Nephron progenitor cell (in vitro differentiated cells): ENCODE results near the gene ERCC1.
"Not testable (repeated sequence)": the region's sequence is repeated elsewhere in the genome, so short reads cannot be mapped to it uniquely, and the experiment has no call there.

Experiments
- DNase-seq: peaks from one replicate; pipeline ENCODE4 v3.0.0; 2021
- H3K27ac Mint-ChIP-seq: 2 replicates; pipeline ENCODE4 v1.8.0; 2021; ENCODE audit warnings: mild to moderate bottlenecking, moderate library complexity, mixed read lengths
- H3K27me3 Mint-ChIP-seq: 2 replicates; pipeline ENCODE4 v1.8.0; 2021; ENCODE audit warnings: mild to moderate bottlenecking, low read depth, mixed read lengths; ENCODE audit not compliant: poor library complexity
- H3K36me3 Mint-ChIP-seq: 2 replicates; pipeline ENCODE4 v1.8.0; 2021; ENCODE audit warnings: low read depth, mixed read lengths
- H3K4me1 Mint-ChIP-seq: 2 replicates; pipeline ENCODE4 v1.8.0; 2021; ENCODE audit warnings: mixed read lengths
- H3K4me3 Mint-ChIP-seq: 2 replicates; pipeline ENCODE4 v1.8.0; 2021; ENCODE audit warnings: mild to moderate bottlenecking, moderate library complexity, mixed read lengths
- H3K9me3 Mint-ChIP-seq: 2 replicates; pipeline ENCODE4 v1.8.0; 2021; ENCODE audit warnings: mild to moderate bottlenecking, moderate library complexity, mixed read lengths
- TF ChIP-seq, protein P1 (sequence below): fragments of 200-600 bp; sonication (generic); IDR thresholded peaks from 2 replicates; pipeline ENCODE4 v1.5.0; 2021; ENCODE audit warnings: antibody characterized with exemption

ERCC1 gene

DNA sequence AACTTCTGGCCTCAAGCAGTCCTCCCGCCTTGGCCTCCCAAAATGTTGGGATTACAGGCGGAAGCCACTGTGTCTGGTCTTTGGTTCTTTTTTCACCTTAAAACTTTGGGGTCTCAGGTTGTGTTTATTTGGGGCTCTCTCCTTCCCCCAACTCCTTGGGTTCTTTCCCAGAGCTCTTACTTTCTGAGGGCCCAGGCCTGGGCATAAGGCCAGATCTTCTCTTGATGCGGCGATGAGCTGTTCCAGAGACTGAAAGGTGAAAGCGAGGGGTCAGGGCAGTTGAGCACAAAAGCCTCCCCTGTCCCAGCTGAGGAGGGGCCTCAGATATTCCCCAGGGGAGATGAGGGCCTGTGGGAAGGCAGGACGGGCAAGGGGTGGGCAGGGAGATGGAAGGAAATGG, 10.2 kb downstream of the ERCC1 start:
- no peak overlapping the region for H3K4me3 Mint-ChIP-seq
- no peaks in the 10 kb centered on the region for H3K27me3 Mint-ChIP-seq
- TF ChIP-seq, protein P1, sequence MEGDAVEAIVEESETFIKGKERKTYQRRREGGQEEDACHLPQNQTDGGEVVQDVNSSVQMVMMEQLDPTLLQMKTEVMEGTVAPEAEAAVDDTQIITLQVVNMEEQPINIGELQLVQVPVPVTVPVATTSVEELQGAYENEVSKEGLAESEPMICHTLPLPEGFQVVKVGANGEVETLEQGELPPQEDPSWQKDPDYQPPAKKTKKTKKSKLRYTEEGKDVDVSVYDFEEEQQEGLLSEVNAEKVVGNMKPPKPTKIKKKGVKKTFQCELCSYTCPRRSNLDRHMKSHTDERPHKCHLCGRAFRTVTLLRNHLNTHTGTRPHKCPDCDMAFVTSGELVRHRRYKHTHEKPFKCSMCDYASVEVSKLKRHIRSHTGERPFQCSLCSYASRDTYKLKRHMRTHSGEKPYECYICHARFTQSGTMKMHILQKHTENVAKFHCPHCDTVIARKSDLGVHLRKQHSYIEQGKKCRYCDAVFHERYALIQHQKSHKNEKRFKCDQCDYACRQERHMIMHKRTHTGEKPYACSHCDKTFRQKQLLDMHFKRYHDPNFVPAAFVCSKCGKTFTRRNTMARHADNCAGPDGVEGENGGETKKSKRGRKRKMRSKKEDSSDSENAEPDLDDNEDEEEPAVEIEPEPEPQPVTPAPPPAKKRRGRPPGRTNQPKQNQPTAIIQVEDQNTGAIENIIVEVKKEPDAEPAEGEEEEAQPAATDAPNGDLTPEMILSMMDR = no peak
- DNase-seq = no peak
- H3K36me3 Mint-ChIP-seq = peaks cover 69% of the 10 kb centered on the region
- peaks cover 17% of the 10 kb centered on the region for H3K4me1 Mint-ChIP-seq
- H3K9me3 Mint-ChIP-seq = no peaks in the 10 kb centered on the region
- no peak overlapping the region for H3K27ac Mint-ChIP-seq

GRCh38 chr19:45410330-45410729, 13.4 kb downstream of the ERCC1 start:
- Mint-ChIP-seq H3K36me3 (peaks cover 54% of the 10 kb centered on the region), H3K4me1 (peaks cover 43% of the 10 kb centered on the region), H3K27ac (peak overlapping the region; percentile 16)
- not testable (repeated sequence) for H3K27me3 Mint-ChIP-seq, DNase-seq, H3K9me3 Mint-ChIP-seq, H3K4me3 Mint-ChIP-seq

DNA sequence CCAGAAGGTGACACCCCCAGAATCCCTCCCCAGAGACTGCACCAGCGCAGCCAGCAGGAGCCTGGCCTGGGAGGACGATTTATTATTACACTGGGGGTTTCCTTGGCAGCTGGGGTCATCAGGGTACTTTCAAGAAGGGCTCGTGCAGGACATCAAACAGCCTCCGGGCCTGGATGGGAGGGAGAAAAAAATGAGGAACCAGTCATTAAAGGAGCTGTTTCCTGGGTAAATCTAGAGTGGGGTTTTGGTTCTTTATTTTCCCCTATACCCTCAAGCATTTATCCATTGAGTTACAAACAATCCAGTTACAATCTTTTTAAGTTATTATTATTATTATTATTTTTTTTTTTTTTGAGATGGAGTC, 14.2 kb downstream of the ERCC1 start:
- DNase-seq = no peak
- Mint-ChIP-seq H3K27ac (no peak overlapping the region), H3K36me3 (peaks cover 51% of the 10 kb centered on the region), H3K4me3 (no peak overlapping the region), H3K27me3 (peaks cover 9% of the 10 kb centered on the region), H3K4me1 (peaks cover 51% of the 10 kb centered on the region), H3K9me3 (no peaks in the 10 kb centered on the region)
- TF ChIP-seq, protein P1 = no peak

DNA sequence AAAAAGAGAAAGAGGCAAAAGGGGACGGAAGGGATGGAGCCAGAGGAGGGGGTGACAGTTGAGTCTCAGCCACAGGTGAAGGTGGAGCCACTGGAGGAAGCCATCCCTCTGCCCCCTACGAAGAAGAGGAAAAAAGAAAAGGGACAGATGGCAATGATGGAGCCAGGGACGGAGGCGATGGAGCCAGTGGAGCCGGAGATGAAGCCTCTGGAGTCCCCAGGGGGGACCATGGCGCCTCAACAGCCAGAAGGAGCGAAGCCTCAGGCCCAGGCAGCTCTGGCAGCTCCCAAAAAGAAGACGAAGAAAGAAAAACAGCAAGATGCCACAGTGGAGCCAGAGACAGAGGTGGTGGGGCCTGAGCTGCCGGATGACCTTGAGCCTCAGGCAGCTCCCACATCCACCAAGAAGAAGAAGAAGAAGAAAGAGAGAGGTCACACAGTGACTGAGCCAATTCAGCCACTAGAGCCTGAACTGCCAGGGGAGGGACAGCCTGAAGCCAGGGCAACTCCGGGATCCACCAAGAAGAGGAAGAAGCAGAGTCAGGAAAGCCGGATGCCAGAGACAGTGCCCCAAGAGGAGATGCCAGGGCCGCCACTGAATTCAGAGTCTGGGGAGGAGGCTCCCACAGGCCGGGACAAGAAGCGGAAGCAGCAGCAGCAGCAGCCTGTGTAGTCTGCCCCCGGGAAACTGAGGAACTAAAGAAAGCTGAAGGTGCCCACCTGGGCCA, 14.7 kb downstream of the ERCC1 start:
- no peaks in the 10 kb centered on the region for H3K9me3 Mint-ChIP-seq
- H3K27ac Mint-ChIP-seq = peak overlapping the region; percentile 81
- peaks cover 56% of the 10 kb centered on the region for H3K4me1 Mint-ChIP-seq
- H3K27me3 Mint-ChIP-seq = peaks cover 14% of the 10 kb centered on the region
- TF ChIP-seq, protein P1 = no peak
- peaks cover 46% of the 10 kb centered on the region for H3K36me3 Mint-ChIP-seq
- no peak for DNase-seq
- no peak overlapping the region for H3K4me3 Mint-ChIP-seq

DNA sequence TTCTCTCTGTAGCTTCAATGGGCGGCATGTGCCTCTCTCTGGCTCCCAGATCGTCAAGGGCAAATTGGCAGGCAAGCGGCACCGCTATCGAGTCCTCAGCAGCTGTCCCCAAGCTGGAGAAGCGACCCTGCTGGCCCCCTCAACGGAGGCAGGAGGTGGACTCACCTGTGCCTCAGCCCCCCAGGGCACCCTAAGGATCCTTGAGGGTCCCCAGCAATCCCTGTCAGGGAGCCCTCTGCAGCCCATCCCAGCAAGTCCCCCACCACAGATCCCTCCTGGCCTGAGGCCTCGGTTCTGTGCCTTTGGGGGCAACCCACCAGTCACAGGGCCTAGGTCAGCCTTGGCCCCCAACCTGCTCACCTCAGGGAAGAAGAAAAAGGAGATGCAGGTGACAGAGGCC, 15.6 kb downstream of the ERCC1 start:
- Mint-ChIP-seq H3K27me3 (peaks cover 23% of the 10 kb centered on the region), H3K36me3 (peaks cover 37% of the 10 kb centered on the region), H3K4me1 (peaks cover 65% of the 10 kb centered on the region), H3K4me3 (peak overlapping the region; percentile 70), H3K9me3 (no peaks in the 10 kb centered on the region), H3K27ac (peak overlapping the region; percentile 53)
- TF ChIP-seq, protein P1 = no peak
- no peak for DNase-seq

GRCh38 chr19:45407585-45407984, 16.1 kb downstream of the ERCC1 start:
- Mint-ChIP-seq H3K4me3 (peak overlapping the region; percentile 89), H3K27me3 (peaks cover 27% of the 10 kb centered on the region), H3K4me1 (peaks cover 69% of the 10 kb centered on the region), H3K36me3 (peaks cover 32% of the 10 kb centered on the region)
- H3K27ac Mint-ChIP-seq, H3K9me3 Mint-ChIP-seq, DNase-seq: not testable (repeated sequence)

DNA sequence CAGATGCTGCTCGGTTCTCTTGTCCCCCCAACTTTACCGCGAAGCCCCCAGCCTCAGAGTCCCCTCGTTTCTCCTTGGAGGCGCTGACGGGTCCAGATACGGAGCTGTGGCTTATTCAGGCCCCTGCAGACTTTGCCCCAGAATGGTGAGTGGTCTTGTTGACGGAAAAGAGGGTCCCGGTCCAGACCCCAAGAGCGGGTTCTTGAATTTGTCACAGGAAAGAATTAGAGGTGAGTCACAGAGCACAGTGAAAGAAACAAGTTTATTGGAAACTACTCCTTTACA, 16.7 kb downstream of the ERCC1 start:
- Mint-ChIP-seq H3K36me3 (peaks cover 27% of the 10 kb centered on the region), H3K4me3 (peak overlapping the region; percentile 89), H3K9me3 (no peaks in the 10 kb centered on the region), H3K27ac (peak overlapping the region; percentile 58), H3K4me1 (peaks cover 69% of the 10 kb centered on the region), H3K27me3 (peaks cover 30% of the 10 kb centered on the region)
- no peak for DNase-seq
- TF ChIP-seq, protein P1 = no peak
